Measurements from ENCODE around the gene PSMC3IP.
"Not testable (repeated sequence)": the region's sequence is repeated elsewhere in the genome, so short reads cannot be mapped to it uniquely, and the experiment has no call there.

PSMC3IP gene

DNA sequence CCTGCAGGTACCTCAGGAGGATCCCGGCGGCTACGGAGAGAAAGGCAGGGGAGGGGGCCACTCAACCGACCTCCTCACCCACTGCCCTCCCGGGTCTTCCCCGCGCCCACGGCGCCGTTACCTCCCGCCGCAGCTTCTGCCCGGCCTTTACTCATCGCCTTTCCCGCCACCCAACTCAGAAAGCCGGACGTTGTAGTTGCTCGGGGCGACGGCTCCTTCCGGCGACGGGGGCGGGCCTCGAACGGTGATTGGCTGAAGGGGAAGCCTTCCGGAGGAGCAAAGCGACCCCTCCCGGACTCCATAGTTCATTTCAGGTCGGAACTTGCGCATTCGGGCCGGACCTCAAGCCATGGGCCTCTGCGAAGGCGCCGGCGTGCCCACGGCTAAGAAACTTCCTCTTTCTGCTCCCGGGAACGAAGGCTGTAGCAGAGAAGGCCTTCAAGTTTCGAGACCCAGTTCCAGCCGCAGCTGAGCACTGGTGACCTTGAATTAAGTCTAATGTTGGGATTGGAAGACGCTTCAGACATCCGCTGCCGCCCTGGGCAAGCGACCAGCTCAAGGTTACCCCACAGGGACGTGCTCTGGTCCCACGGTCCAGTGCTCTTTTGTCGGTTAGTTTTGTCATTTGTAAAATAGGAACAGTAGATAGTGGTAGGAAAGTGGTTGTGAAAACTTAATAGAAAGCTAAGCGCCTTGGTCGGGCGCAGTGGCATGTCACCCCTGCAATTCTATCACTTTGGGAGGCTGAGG, at the start of gene PSMC3IP:
TSS of gene PSMC3IP (minus strand) at position 198 of the 750 bp plus-strand sequence. CDS start at position 155, 43 bp downstream.
- in situ Hi-C loops (cut with HindIII; ENCODE audit: low sequenced_read_pairs): no loop called here

DNA sequence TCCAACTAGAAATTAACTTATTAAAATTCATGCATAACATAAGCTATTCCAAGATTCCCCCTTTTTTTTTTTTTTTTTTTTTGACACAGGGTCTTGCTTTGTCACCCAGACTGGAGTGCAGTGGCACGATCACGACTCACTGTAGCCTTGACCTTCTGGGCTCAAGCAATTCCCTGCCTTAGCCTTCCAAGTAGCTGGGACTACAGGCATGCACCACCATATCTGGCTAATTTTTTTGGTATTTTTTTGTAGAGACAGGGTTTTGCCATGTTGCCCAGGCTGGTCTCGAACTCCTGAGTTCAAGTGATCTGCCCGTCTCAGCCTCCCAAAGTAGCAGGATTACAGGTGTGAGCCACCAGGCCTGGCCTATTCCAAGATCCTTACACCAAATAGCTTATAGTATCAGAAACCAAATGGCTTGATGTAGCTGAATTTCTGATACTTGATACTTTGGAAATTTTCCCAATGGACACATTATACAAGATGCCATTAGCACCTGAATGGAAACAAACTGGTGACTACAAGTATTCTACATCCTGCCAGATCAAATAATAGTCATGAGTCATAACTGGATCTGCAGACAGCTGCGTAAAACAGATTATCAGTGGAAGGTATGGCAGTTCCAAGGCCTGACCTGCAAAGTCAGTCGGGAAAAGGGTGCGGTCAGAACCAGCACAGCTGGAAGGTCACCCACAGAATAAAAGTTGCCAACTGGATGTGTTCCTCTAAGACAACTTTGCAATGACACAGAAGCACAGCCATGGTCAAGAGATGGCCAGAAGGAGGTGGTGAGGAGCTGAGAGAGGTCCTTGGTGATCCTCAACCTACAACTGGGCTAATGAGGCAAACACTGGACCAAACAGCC, 46.4 kb upstream of the PSMC3IP start:
- in situ Hi-C loops (cut with HindIII; ENCODE audit: low sequenced_read_pairs): no loop called here

DNA sequence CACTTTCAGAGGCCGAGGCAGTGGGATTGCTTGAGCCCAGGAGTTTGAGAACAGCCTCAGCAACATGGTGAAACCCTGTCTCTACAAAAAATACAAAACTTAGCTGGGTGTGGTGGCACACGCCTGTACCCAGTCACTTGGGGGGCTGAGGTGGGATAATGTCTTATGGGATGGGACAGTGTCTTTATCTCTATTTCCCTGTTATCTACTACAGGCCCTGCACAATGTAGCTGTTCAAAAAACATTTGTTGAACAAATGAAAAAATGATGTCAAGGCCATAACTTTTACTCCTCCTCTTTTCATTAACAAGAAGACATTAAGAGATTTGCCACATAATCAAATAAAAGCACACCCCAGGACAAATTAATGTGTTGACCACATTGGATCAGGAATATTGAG, 45.7 kb upstream of the PSMC3IP start:
- in situ Hi-C loops (cut with HindIII; ENCODE audit: low sequenced_read_pairs): no loop called here

DNA sequence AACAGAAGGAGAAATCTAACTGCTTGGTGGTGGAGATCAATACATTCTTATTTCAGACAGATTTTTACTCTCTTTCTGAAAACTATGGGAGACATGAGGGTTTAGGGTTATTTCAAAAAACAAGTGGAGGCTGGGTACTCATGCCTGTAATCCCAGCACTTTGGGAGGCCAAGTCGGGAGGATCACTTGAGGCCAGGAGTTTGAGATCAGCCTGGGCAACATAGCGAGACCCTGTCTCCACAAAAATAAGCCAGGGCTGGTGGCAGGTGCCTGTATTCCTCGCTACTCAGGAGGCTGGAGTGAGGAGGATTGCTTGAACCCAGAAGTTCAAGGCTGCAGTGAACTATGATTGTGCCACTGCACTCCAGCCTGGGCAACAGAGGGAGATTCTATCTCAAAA, 44.5 kb upstream of the PSMC3IP start:
- in situ Hi-C loops (cut with HindIII; ENCODE audit: low sequenced_read_pairs): not testable (repeated sequence)

DNA sequence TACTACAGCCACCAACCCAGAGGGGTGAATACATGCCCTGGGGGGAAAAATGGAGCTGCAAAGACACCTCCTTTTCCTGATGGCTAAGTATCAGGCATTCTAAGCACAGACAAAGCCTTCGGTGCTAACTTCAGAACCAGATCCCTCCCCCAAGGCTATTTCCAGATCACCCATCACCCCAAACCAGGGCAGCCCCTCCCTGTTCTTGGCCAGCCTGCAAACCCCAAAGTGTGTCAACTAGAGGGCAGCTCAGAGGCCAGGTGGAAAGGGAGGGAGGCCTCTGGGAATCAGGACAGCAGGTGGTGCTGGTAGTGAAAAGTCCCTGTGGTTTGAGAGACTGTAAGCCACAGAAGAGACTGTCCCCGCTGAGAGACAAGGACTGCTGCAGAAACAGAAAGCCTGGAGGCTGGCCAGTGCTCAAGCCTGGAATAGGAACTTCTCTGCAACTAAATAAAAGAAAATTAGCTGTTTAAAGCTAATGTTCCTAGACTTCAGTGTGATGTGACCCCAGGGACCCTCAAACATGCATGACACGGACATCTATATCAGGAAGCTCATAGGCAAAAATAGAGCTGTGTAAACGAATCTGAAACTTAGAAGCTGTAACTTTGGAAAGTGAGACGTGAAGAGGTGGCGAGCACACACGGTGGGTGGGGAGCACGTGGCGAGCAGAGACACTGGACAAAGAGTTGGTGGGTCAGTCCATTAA, 41.1 kb upstream of the PSMC3IP start:
- in situ Hi-C loops (cut with HindIII; ENCODE audit: low sequenced_read_pairs): no loop called here

DNA sequence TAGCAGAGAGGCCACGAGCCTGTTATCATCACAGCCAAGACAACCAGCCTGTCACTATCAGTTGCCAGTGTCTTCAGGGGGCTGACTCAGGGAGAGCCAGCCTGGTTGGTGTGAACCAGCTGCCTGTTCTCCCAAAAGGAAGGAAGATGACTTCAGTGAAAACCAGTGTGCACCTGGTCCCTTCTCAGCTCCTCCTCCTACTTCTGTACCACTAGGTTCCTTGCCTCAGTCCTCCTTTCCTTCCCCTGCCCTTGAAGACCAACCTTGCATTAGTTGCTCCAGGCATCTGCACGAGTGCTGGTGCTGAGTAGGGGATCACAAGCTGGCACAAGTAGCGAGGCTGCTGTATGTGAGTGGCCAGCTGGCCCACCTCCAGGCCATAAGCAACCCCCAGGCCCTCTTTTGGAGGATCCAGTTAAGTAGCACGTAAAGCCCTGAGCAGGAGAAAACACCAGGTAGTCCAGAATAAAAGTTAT, 40.5 kb upstream of the PSMC3IP start:
- in situ Hi-C loops (cut with HindIII; ENCODE audit: low sequenced_read_pairs): no loop called here

DNA sequence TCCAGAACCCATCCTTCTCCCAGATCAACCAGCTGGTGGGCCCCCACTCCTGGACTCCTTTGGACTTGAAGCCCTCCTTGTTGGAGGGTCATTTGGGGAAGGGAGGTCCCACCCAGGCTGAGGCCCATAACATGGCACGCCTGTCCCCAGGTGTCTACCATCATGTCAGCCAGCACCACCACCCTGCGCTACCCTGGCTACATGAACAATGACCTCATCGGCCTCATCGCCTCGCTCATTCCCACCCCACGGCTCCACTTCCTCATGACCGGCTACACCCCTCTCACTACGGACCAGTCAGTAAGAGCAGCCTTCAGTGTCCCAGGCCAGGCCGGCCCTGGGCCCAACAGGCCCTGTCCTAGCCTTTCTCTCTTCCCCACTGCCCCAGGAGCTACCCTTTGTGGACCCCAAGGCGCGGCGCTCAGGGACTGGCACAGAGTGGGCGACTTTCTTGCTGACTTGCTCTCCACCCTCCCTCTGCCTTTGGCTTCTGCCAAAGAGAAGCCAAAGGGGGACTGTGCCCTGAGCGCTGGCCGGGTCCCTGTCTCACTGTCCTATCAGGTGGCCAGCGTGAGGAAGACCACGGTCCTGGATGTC, 36.3 kb upstream of the PSMC3IP start:
- in situ Hi-C loops (cut with HindIII; ENCODE audit: low sequenced_read_pairs): no loop called here

DNA sequence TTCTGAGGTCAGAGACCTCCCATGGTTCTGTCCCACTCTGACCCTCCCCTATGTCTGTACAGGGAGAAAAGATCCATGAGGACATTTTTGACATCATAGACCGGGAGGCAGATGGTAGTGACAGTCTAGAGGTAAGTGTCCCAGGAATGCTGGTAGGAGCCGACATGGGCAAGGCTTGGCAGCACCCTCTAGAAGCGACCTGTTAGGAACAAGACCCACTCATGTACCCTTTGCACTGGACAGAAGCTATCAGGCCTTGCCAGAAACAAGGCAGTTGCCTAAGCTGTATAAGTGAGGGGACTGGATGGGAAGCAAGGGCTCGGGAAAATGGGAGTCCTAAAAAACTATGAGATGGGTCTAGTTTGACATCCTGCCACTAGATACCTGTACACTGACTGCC, 34.5 kb upstream of the PSMC3IP start:
- in situ Hi-C loops (cut with HindIII; ENCODE audit: low sequenced_read_pairs): no loop called here

DNA sequence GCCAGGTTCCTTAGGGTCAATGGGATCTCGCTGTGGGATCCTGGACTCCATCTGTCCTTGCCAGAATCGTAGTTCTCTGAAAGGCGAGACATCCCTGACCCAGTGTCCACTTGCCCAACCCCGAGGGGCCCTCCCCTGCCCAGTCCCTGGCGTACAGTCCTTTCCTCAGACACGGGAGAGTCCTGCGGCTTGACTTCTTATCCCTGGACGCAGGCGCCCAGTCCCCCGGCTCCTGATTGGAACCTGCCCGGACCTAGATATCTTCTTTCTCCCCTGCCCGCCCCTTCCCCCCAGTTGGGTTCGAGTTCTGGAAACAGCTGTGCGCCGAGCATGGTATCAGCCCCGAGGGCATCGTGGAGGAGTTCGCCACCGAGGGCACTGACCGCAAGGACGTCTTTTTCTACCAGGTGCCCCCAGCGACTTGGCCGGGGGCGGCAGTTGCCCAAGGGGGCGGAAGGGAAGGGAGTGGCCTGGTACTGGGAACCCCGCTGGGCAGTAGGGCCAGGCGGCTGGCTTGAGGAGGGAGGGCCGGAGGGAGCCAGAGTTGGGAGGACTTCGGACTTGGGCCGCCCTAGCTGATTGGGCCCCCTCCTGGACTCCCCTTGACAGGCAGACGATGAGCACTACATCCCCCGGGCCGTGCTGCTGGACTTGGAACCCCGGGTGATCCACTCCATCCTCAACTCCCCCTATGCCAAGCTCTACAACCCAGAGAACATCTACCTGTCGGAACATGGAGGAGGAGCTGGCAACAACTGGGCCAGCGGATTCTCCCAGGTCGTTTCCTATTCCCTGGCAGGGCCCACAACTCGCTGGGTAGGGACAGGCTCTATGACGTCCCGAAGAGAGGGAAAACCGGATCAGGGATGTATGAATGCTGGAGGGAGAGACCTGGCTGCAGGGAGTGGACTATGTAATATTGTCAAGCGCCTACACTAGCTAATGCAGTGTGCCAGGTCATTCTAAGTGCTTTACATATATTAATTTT, 32.6 kb upstream of the PSMC3IP start:
- in situ Hi-C loops (cut with HindIII; ENCODE audit: low sequenced_read_pairs): loop anchor here (10.0 kb wide), 1 partner anchor 165 kb away; the partner anchor contains the start of gene VPS25

DNA sequence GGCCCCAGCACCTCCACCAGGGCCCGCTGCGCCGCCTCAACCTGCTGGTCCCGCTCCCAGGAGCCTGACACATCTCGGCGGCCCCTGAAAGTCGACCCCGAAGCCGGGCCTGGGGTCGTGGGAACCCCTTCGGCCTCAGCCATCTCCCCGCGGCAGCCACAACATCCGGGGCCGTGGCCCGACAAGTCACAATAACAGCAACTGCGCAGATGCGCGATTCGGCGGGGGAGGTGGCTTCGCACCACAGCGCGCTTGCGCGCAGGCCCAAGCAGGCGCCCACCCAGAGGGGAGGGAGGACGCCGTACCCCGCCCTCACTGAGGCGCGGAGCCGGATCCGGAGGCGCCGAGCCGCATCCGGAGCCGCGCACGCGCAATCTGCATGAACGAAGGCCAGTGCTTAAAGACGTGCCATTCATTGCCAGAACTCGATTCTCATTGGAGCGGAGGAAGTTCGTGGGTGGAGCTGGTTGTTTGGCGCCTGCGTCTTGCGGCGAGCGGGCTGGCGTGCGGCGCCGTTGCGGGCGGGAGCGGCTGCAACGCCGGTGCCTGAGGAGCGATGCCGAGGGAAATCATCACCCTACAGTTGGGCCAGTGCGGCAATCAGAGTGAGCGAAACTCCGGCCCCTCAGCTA, 31.8 kb upstream of the PSMC3IP start, which contains the start of the genes RETREG3 and TUBG1:
TSS of gene RETREG3 (minus strand) at position 193 of the 632 bp plus-strand sequence. CDS start at position 143, 50 bp downstream.
TSS of gene TUBG1 (plus strand) at position 502 of the 632 bp plus-strand sequence. CDS start at position 557, 55 bp downstream.
- in situ Hi-C loops (cut with HindIII; ENCODE audit: low sequenced_read_pairs): loop anchor here (10.0 kb wide), 1 partner anchor 166 kb away; the partner anchor contains the start of gene VPS25

- in situ Hi-C loops (cut with HindIII; ENCODE audit: low sequenced_read_pairs): loop anchor here (10.0 kb wide), 1 partner anchor 166 kb away; the partner anchor contains the start of gene VPS25
Measured at GRCh38 chr17:42608305-42609181, 31.0 kb upstream of the PSMC3IP start.

DNA sequence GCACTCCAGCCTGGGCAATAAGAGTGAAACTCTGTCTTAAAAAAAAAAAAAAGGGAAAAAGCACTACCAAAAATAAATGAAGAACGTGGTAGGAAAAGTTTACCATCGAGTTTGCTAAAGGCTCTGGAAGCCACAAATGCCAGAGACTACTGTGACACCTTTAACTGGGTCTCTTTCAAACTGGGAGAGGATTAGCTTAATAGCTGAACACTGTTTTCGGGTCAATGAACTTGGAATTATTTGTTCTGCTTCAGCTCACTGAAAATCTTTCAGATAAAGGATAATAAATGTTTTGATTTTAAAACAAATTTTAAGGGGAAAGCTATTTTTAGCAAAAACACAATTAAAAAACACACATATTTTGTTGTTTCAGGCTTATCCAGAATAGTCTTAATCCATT, 30.2 kb upstream of the PSMC3IP start:
- in situ Hi-C loops (cut with HindIII; ENCODE audit: low sequenced_read_pairs): loop anchor here (10.0 kb wide), 1 partner anchor 167 kb away; the partner anchor contains the start of gene VPS25

GRCh38 chr17:42603318-42603717, 25.8 kb upstream of the PSMC3IP start:
- in situ Hi-C loops (cut with HindIII; ENCODE audit: low sequenced_read_pairs): loop anchor here (10.0 kb wide), 1 partner anchor 171 kb away; the partner anchor contains the start of gene VPS25

GRCh38 chr17:42598905-42599304, 21.4 kb upstream of the PSMC3IP start:
- in situ Hi-C loops (cut with HindIII; ENCODE audit: low sequenced_read_pairs): no loop called here

DNA sequence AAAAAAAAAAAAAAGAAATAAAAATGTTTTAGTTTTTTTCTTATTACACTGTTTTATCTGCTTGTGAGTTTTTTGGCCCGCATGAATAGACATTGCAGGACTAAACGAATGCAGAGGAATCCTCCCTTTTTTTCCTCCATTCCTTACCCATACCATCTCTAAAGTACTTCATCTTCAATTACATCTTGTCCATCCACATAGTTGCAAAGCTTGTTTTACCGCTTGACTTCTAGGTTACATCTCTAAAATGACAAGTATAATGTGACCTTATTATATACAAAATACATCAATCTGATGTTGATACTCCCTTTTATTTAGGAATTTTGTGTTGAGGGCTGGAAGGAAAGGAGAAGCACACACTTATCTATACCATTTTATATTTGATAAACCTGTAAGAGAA, 18.9 kb upstream of the PSMC3IP start:
- in situ Hi-C loops (cut with HindIII; ENCODE audit: low sequenced_read_pairs): no loop called here

DNA sequence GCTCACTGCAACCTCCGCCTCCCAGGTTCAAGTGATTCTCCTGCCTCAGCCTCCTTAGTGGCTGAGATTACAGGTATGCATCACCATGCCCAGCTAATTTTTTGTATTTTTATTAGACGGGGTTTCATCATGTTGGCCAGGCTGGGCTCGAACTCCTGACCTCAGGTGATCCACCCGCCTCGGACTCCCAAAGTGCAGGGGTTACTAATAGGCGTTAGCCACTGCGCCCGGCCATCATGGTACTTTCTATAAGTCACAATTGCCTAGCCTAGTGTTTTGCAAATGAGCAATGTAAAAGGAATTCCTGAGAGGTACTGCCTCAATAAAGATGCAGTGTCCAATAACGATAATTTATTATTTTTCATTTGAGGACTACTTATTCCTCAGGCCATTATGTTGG, 13.9 kb upstream of the PSMC3IP start:
- in situ Hi-C loops (cut with HindIII; ENCODE audit: low sequenced_read_pairs): no loop called here

DNA sequence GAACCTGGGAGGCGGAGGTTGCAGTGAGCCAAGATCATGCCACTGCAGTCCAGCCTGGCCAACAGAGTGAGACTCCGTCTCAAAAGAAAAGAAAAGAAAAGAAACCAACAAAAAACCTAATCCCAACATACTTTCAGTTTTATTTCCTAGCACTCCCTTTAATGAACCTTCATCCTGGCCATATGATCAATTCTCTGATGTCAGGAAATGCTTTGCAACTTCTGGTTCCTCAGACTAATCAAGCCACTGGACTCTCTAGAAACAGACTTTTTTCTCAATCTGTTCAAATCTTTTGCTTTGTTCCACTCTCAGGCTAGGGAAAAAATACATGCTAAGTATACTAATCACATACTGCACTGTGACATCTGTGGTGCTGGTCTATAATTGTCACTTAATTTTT, 13.4 kb upstream of the PSMC3IP start:
- in situ Hi-C loops (cut with HindIII; ENCODE audit: low sequenced_read_pairs): no loop called here

Data from DLD1 (cell line).